SH-SY5Y (cell line): ENCODE data around the gene CHD9.

Experiments
- GATA2 ChIP-seq: IDR thresholded peaks from 2 replicates; pipeline ENCODE4 v1.6.1; 2011; ENCODE audit warnings: mild to moderate bottlenecking, low read depth, low read length
- GATA3 ChIP-seq: IDR thresholded peaks from 2 replicates; pipeline ENCODE4 v1.6.1; 2011; ENCODE audit warnings: low read depth, mild to moderate bottlenecking, low read length, moderate library complexity

GRCh38 chr16:53183442-53183841, 128.7 kb downstream of the CHD9 start:
- TF ChIP-seq GATA2: no peak
- TF ChIP-seq GATA3: no peak
